Measurements from ENCODE around the gene ATP7A. TPM values are rescaled to one million over a fixed set of nuclear protein-coding genes. Genes with fewer than 3 reads are reported as not detected.

The ATP7A gene
- total RNA-seq, 1 donor from 2014 or later, result 15.0 TPM

GRCh38 chrX:77900688-77901087, 9.8 kb upstream of the ATP7A start:
- H3K4me3 Mint-ChIP-seq (ENCODE audit: unreplicated experiment), result peak overlapping the region; percentile 97
- DNase-seq (ENCODE audit: low read depth) (no peak), FAIRE-seq (no peak)
- H3K9me3 ChIP-seq (ENCODE audit: insufficient read depth, low read depth, low read length), result no peaks in the 10 kb centered on the region
- H3K27me3 ChIP-seq (ENCODE audit: insufficient read depth, low read length), result no peaks in the 10 kb centered on the region
- no peaks in the 10 kb centered on the region for H4K20me1 ChIP-seq (ENCODE audit: insufficient read depth, low read length)
- H3K27ac Mint-ChIP-seq (ENCODE audit: unreplicated experiment), result peak overlapping the region; percentile 58
- peak overlapping the region; percentile 84 for H3K4me3 ChIP-seq (ENCODE audit: insufficient read depth, low read depth, low read length)
- H3K9ac ChIP-seq (ENCODE audit: low read length), result peak overlapping the region; percentile 93
- no peaks in the 10 kb centered on the region for H3K27me3 Mint-ChIP-seq (ENCODE audit: low read depth, unreplicated experiment)
- TF ChIP-seq CTCF (IDR thresholded peaks at IDR 0.05; ENCODE audit: insufficient read depth, low read depth, low read length) (no peak), EZH2 (IDR thresholded peaks at IDR 0.05; ENCODE audit: insufficient read depth, low read length) (no peak)
- no peaks in the 10 kb centered on the region for H3K4me1 ChIP-seq (ENCODE audit: insufficient read depth, low read length)
- no peaks in the 10 kb centered on the region for H3K4me1 Mint-ChIP-seq (ENCODE audit: low read depth, unreplicated experiment)
- H2AFZ ChIP-seq (ENCODE audit: low read depth, low read length), result no peak overlapping the region
- H3K36me3 Mint-ChIP-seq (ENCODE audit: low read depth, unreplicated experiment), result no peaks in the 10 kb centered on the region
- no peak overlapping the region for H3K27ac ChIP-seq (ENCODE audit: low read depth, low read length)
- no peaks in the 10 kb centered on the region for H3K9me3 Mint-ChIP-seq (ENCODE audit: unreplicated experiment)
- H3K36me3 ChIP-seq (ENCODE audit: insufficient read depth, low read length), result peaks cover 6% of the 10 kb centered on the region
- H3K79me2 ChIP-seq (ENCODE audit: insufficient read depth, low read length), result peaks cover 38% of the 10 kb centered on the region
- peak overlapping the region; percentile 88 for H3K4me2 ChIP-seq (ENCODE audit: low read length)

- no peaks in the 10 kb centered on the region for H3K9me3 Mint-ChIP-seq (ENCODE audit: unreplicated experiment)
- Histone ChIP-seq H3K79me2 (ENCODE audit: insufficient read depth, low read length) (peaks cover 38% of the 10 kb centered on the region), H3K27me3 (ENCODE audit: insufficient read depth, low read length) (no peaks in the 10 kb centered on the region)
These were observed 9.0 kb upstream of the ATP7A start for GRCh38 chrX:77901506-77901905.

More at GRCh38 chrX:77901506-77901905, 9.0 kb upstream of the ATP7A start:
- FAIRE-seq (no peak), DNase-seq (ENCODE audit: low read depth) (no peak)
- peak overlapping the region; percentile 97 for H3K4me3 Mint-ChIP-seq (ENCODE audit: unreplicated experiment)
- H3K27me3 Mint-ChIP-seq (ENCODE audit: low read depth, unreplicated experiment), result no peaks in the 10 kb centered on the region
- H3K27ac Mint-ChIP-seq (ENCODE audit: unreplicated experiment), result no peak overlapping the region
- H3K36me3 Mint-ChIP-seq (ENCODE audit: low read depth, unreplicated experiment), result no peaks in the 10 kb centered on the region
- Histone ChIP-seq H3K4me3 (ENCODE audit: insufficient read depth, low read depth, low read length) (no peak overlapping the region), H3K27ac (ENCODE audit: low read depth, low read length) (no peak overlapping the region), H3K36me3 (ENCODE audit: insufficient read depth, low read length) (peaks cover 6% of the 10 kb centered on the region), H4K20me1 (ENCODE audit: insufficient read depth, low read length) (no peaks in the 10 kb centered on the region), H3K4me2 (ENCODE audit: low read length) (peak overlapping the region; percentile 88), H2AFZ (ENCODE audit: low read depth, low read length) (no peak overlapping the region), H3K9ac (ENCODE audit: low read length) (no peak overlapping the region), H3K9me3 (ENCODE audit: insufficient read depth, low read depth, low read length) (no peaks in the 10 kb centered on the region), H3K4me1 (ENCODE audit: insufficient read depth, low read length) (no peaks in the 10 kb centered on the region)
- TF ChIP-seq CTCF (IDR thresholded peaks at IDR 0.05; ENCODE audit: insufficient read depth, low read depth, low read length), result no peak
- no peak for TF ChIP-seq EZH2 (IDR thresholded peaks at IDR 0.05; ENCODE audit: insufficient read depth, low read length)
- H3K4me1 Mint-ChIP-seq (ENCODE audit: low read depth, unreplicated experiment), result no peaks in the 10 kb centered on the region

Data from astrocyte (in vitro differentiated cells and primary cell).